Measurements from ENCODE around the gene PCCB.
"Not testable (repeated sequence)": the region's sequence is repeated elsewhere in the genome, so short reads cannot be mapped to it uniquely, and the experiment has no call there.

Gene PCCB

GRCh38 chr3:136327671-136328070, 77.5 kb downstream of the PCCB start:
- no peak for DNase-seq (ENCODE audit: low spot score)

GRCh38 chr3:136329593-136329992, 79.5 kb downstream of the PCCB start:
- no peak for DNase-seq (ENCODE audit: low spot score)

GRCh38 chr3:136330900-136331299, 80.8 kb downstream of the PCCB start:
- no peak for DNase-seq (ENCODE audit: low spot score)

GRCh38 chr3:136332302-136332701, 82.2 kb downstream of the PCCB start:
- DNase-seq (ENCODE audit: low spot score): no peak

GRCh38 chr3:136332776-136333175, 82.6 kb downstream of the PCCB start:
- no peak for DNase-seq (ENCODE audit: low spot score)

- no peak for DNase-seq (ENCODE audit: low spot score)
Observed at GRCh38 chr3:136334209-136334608, 84.1 kb downstream of the PCCB start.

GRCh38 chr3:136334726-136335125, 84.6 kb downstream of the PCCB start:
- not testable (repeated sequence) for DNase-seq (ENCODE audit: low spot score)

- DNase-seq (ENCODE audit: low spot score): no peak
Observed at GRCh38 chr3:136336329-136337100, 86.4 kb downstream of the PCCB start.

GRCh38 chr3:136343446-136343845, 93.3 kb downstream of the PCCB start:
- no peak for DNase-seq (ENCODE audit: low spot score)

GRCh38 chr3:136343873-136344555, 93.9 kb downstream of the PCCB start:
- no peak for DNase-seq (ENCODE audit: low spot score)

- DNase-seq (ENCODE audit: low spot score): no peak
Observed at GRCh38 chr3:136346486-136346885, 96.3 kb downstream of the PCCB start.

GRCh38 chr3:136350132-136350531, 100.0 kb downstream of the PCCB start:
- no peak for DNase-seq (ENCODE audit: low spot score)

- no peak for DNase-seq (ENCODE audit: low spot score)
Observed at GRCh38 chr3:136350557-136350956, 100.4 kb downstream of the PCCB start.

- no peak for DNase-seq (ENCODE audit: low spot score)
Observed at GRCh38 chr3:136351351-136351750, 101.2 kb downstream of the PCCB start.

- no peak for DNase-seq (ENCODE audit: low spot score)
Observed at GRCh38 chr3:136351905-136352304, 101.8 kb downstream of the PCCB start.

- peak; percentile 71 for DNase-seq (ENCODE audit: low spot score)
Observed at GRCh38 chr3:136353461-136353860, 103.3 kb downstream of the PCCB start.

GRCh38 chr3:136366289-136366688, 116.1 kb downstream of the PCCB start:
- no peak for DNase-seq (ENCODE audit: low spot score)

- DNase-seq (ENCODE audit: low spot score): not testable (repeated sequence)
Observed at GRCh38 chr3:136375800-136376199, 125.7 kb downstream of the PCCB start.

GRCh38 chr3:136377508-136377907, 127.4 kb downstream of the PCCB start:
- no peak for DNase-seq (ENCODE audit: low spot score)

GRCh38 chr3:136378011-136378410, 127.9 kb downstream of the PCCB start:
- no peak for DNase-seq (ENCODE audit: low spot score)
